Stimulated activated naive CD4-positive, alpha-beta T cell (primary cell): ENCODE results near the gene FEM1A.
"Not testable (repeated sequence)": the region's sequence is repeated elsewhere in the genome, so short reads cannot be mapped to it uniquely, and the experiment has no call there.

Experiments used
- DNase-seq, 6 experiments: peaks; one replicate each; lab custom pipeline; 2025; lab: John Stamatoyannopoulos, UW

The FEM1A gene

GRCh38 chr19:4811328-4812131, 20.0 kb downstream of the FEM1A start:
- peak; percentile 48 to 89 (median 81) for DNase-seq

- DNase-seq: no peak
Observed at GRCh38 chr19:4814625-4815425, 23.3 kb downstream of the FEM1A start.

- DNase-seq: peak; percentile 45 to 75 (median 64)
Observed at GRCh38 chr19:4815426-4816201, 24.1 kb downstream of the FEM1A start.

- no peak for DNase-seq
Observed at GRCh38 chr19:4816202-4816949, 24.8 kb downstream of the FEM1A start.

- DNase-seq: no peak
Observed at GRCh38 chr19:4816950-4817278, 25.4 kb downstream of the FEM1A start.

- DNase-seq: no peak
Observed at GRCh38 chr19:4817467-4818277, 26.1 kb downstream of the FEM1A start.

- no peak for DNase-seq
Observed at GRCh38 chr19:4821265-4821664, 29.7 kb downstream of the FEM1A start.

- DNase-seq: not testable (repeated sequence)
Observed at GRCh38 chr19:4822354-4822753, 30.8 kb downstream of the FEM1A start.

GRCh38 chr19:4823577-4823976, 32.0 kb downstream of the FEM1A start:
- no peak for DNase-seq

GRCh38 chr19:4829001-4829712, 37.6 kb downstream of the FEM1A start:
- DNase-seq: no peak

GRCh38 chr19:4830332-4830731, 38.8 kb downstream of the FEM1A start:
- no peak for DNase-seq

GRCh38 chr19:4830768-4831265, 39.3 kb downstream of the FEM1A start:
- DNase-seq: no peak

GRCh38 chr19:4831304-4831978, 39.9 kb downstream of the FEM1A start, which contains the start of gene TICAM1:
Gene TICAM1 (minus strand): TSS chr19:4831712. CDS start chr19:4818377, 13,335 bp downstream.
- DNase-seq: peak; percentile 53 to 83 (median 70)

GRCh38 chr19:4831979-4832340, 40.4 kb downstream of the FEM1A start:
- DNase-seq: not testable (repeated sequence)

- DNase-seq: no peak
Observed at GRCh38 chr19:4832776-4833175, 41.2 kb downstream of the FEM1A start.

- no peak for DNase-seq
Observed at GRCh38 chr19:4839192-4839591, 47.7 kb downstream of the FEM1A start.

- DNase-seq: no peak
Observed at GRCh38 chr19:4843647-4843965, 52.1 kb downstream of the FEM1A start.

- no peak for DNase-seq
Observed at GRCh38 chr19:4844348-4845179, 53.0 kb downstream of the FEM1A start.

- DNase-seq: not testable (repeated sequence)
Observed at GRCh38 chr19:4845975-4846374, 54.4 kb downstream of the FEM1A start.
